GM19023 (cell line): ENCODE measurements around the gene PKP2.
"Not testable (repeated sequence)": the region's sequence is repeated elsewhere in the genome, so short reads cannot be mapped to it uniquely, and the experiment has no call there.

Experiments used
- ATAC-seq: cut with Tn5 transposase; IDR thresholded peaks from one replicate; pipeline ENCODE4 v1.9.1; 2021; ENCODE audit warnings: mild to moderate bottlenecking, moderate library complexity; ENCODE audit not compliant: unreplicated experiment

The PKP2 gene

GRCh38 chr12:32897281-32897610, 669 bp upstream of the PKP2 start:
- ATAC-seq = no peak

GRCh38 chr12:32895688-32896431, 717 bp downstream of the PKP2 start:
- ATAC-seq = peak; percentile 2

GRCh38 chr12:32894566-32894965, 2.0 kb downstream of the PKP2 start:
- ATAC-seq = no peak

GRCh38 chr12:32893458-32893857, 3.1 kb downstream of the PKP2 start:
- no peak for ATAC-seq

GRCh38 chr12:32893043-32893442, 3.5 kb downstream of the PKP2 start:
- ATAC-seq = no peak

- not testable (repeated sequence) for ATAC-seq
These were observed 4.2 kb downstream of the PKP2 start for GRCh38 chr12:32892369-32892768.

- no peak for ATAC-seq
These were observed 4.6 kb downstream of the PKP2 start for GRCh38 chr12:32891956-32892355.

- ATAC-seq = no peak
These were observed 5.1 kb downstream of the PKP2 start for GRCh38 chr12:32891526-32891925.

GRCh38 chr12:32889011-32889760, 7.4 kb downstream of the PKP2 start:
- ATAC-seq = no peak

GRCh38 chr12:32887058-32887457, 9.5 kb downstream of the PKP2 start:
- no peak for ATAC-seq

- no peak for ATAC-seq
These were observed 10.7 kb downstream of the PKP2 start for GRCh38 chr12:32885831-32886230.

GRCh38 chr12:32884962-32885361, 11.6 kb downstream of the PKP2 start:
- ATAC-seq = no peak

- no peak for ATAC-seq
These were observed 14.9 kb downstream of the PKP2 start for GRCh38 chr12:32881702-32882101.

GRCh38 chr12:32881107-32881506, 15.5 kb downstream of the PKP2 start:
- ATAC-seq = no peak

- not testable (repeated sequence) for ATAC-seq
These were observed 17.5 kb downstream of the PKP2 start for GRCh38 chr12:32879066-32879465.

- no peak for ATAC-seq
These were observed 18.7 kb downstream of the PKP2 start for GRCh38 chr12:32877601-32878459.

- no peak for ATAC-seq
These were observed 20.6 kb downstream of the PKP2 start for GRCh38 chr12:32876004-32876403.

- ATAC-seq = no peak
These were observed 21.6 kb downstream of the PKP2 start for GRCh38 chr12:32874975-32875374.

GRCh38 chr12:32874078-32874477, 22.5 kb downstream of the PKP2 start:
- no peak for ATAC-seq

GRCh38 chr12:32872416-32872815, 24.2 kb downstream of the PKP2 start:
- ATAC-seq = not testable (repeated sequence)

GRCh38 chr12:32870716-32871115, 25.9 kb downstream of the PKP2 start:
- no peak for ATAC-seq

GRCh38 chr12:32868885-32869284, 27.7 kb downstream of the PKP2 start:
- no peak for ATAC-seq
